Upper lobe of left lung (tissue), 6 donors: ENCODE measurements around the gene CCDC92. TPM values are rescaled to one million over a fixed set of nuclear protein-coding genes. Genes with fewer than 3 reads are reported as not detected.

Source experiments
- ATAC-seq, 2 donors: fragments of 200-7000 bp; cut with Tn5 transposase; one replicate each; pipeline ENCODE4 v1.9.1; 2022; ENCODE audit warnings: mild to moderate bottlenecking in 2 of 2, moderate library complexity in 2 of 2; ENCODE audit not compliant: low FRiP score in 2 of 2
- DNase-seq, 2 donors: peaks; one replicate each; pipeline ENCODE4 v3.0.0-alpha.2; 2019 to 2020
- H3K27ac ChIP-seq, 4 donors: fragments of 200-600 bp; sonication (generic); one replicate each; pipeline ENCODE4 v1.5.1; 2016 to 2019
- H3K27me3 ChIP-seq, 4 donors: fragments of 200-600 bp; sonication (generic); one replicate each; pipeline ENCODE4 v1.5.1; 2017 to 2019
- H3K36me3 ChIP-seq, 4 donors: fragments of 200-600 bp; sonication (generic); one replicate each; pipeline ENCODE4 v1.5.1; 2016 to 2019
- H3K4me1 ChIP-seq, 4 donors: fragments of 200-600 bp; sonication (generic); one replicate each; pipeline ENCODE4 v1.5.1; 2018 to 2019
- H3K4me3 ChIP-seq, 4 donors: fragments of 200-600 bp; sonication (generic); one replicate each; pipeline ENCODE4 v1.5.1; 2017 to 2019; ENCODE audit warnings: mild to moderate bottlenecking in 2 of 4, moderate library complexity in 1 of 4
- H3K9me3 ChIP-seq, 4 donors: fragments of 200-600 bp; sonication (generic); one replicate each; pipeline ENCODE4 v1.5.1; 2018 to 2019
- EP300 ChIP-seq, 4 donors: sonication (generic); formaldehyde crosslinking; IDR thresholded peaks; one replicate each; pipeline ENCODE4 v1.5.1; 2017; ENCODE audit warnings: antibody characterized with exemption in 4 of 4, control low read depth in 2 of 4
- POLR2A ChIP-seq, 4 donors: fragments of 450-650 bp; IDR thresholded peaks; one replicate each; pipeline ENCODE4 v1.5.1; 2016 to 2017; ENCODE audit warnings: antibody characterized with exemption in 4 of 4, mild to moderate bottlenecking in 2 of 4
- POLR2AphosphoS5 ChIP-seq, 2 donors: sonication (generic); formaldehyde crosslinking; IDR thresholded peaks; one replicate each; pipeline ENCODE4 v1.5.1; 2017; ENCODE audit warnings: antibody characterized with exemption in 2 of 2
- WGBS, 2 donors: methylation state at CpG; one replicate each; pipeline ENCODE4 v1.1.5; 2017 to 2018; 5-methylcytosine and 5-hydroxymethylcytosine counted together
- total RNA-seq, 6 donors: library from RNA; depleted of rRNA in 4 of 6; stranded (reverse); fragments of >200 nt in 4 of 6; gene quantifications; one replicate each; pipeline versions ENCODE4 v1.1.0 to v1.2.1, GENCODE V29; 2016 to 2021
- TF ChIP-seq, protein P1 (sequence below), 6 experiments: fragments of 450-650 bp in 4 of 6; fragments of 200-600 bp in 2 of 6; sonication (generic) in 2 of 6; IDR thresholded peaks; one replicate each; pipeline ENCODE4 v1.5.1; 2016 to 2019; ENCODE audit warnings: antibody characterized with exemption in 6 of 6
- donor health status: DM: no; HTN: no; CAD: no; lungs with moderate emphysema.
- donor health status: DM: no; HTN: yes; CAD: no; lungs with severe emphysema.

Gene CCDC92
- total RNA-seq, 6 donors from 2014 or later, result 33.8 to 48.9 (median 43.7) TPM

DNA sequence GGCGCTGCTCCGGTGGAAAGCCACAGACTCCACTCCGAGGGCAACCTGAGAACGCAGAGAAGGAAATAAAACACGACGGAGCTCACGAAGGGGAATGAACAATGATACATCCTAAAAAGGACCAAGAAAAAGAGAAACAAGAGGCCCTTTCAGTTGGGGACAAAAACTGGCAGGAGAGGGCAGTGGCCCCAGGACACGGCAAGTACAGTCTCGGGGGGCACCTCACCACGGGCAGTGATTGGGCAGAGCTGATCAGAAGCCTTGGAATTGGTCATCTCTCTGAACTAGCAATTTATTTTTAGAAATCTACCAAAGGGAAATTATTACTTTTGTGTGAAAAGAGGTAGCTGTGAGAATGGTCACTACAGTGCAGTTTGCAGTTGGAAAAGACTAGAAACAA is 27.9 kb downstream of the CCDC92 start:
- no peak overlapping the region for H3K4me3 ChIP-seq
- peaks cover 8 to 23% (median 12%) of the 10 kb centered on the region in 4 donors for H3K4me1 ChIP-seq
- H3K27me3 ChIP-seq, result no peaks in the 10 kb centered on the region
- H3K27ac ChIP-seq, result no peak overlapping the region
- 88 to 93% methylated on average over 10 of the region's 10 CpGs for WGBS, 2 donors
- peaks cover 0 to 48% (median 30%) of the 10 kb centered on the region in 4 donors for H3K36me3 ChIP-seq
- no peaks in the 10 kb centered on the region for H3K9me3 ChIP-seq
- ATAC-seq (no peak), DNase-seq (no peak)
- TF ChIP-seq, protein P1, sequence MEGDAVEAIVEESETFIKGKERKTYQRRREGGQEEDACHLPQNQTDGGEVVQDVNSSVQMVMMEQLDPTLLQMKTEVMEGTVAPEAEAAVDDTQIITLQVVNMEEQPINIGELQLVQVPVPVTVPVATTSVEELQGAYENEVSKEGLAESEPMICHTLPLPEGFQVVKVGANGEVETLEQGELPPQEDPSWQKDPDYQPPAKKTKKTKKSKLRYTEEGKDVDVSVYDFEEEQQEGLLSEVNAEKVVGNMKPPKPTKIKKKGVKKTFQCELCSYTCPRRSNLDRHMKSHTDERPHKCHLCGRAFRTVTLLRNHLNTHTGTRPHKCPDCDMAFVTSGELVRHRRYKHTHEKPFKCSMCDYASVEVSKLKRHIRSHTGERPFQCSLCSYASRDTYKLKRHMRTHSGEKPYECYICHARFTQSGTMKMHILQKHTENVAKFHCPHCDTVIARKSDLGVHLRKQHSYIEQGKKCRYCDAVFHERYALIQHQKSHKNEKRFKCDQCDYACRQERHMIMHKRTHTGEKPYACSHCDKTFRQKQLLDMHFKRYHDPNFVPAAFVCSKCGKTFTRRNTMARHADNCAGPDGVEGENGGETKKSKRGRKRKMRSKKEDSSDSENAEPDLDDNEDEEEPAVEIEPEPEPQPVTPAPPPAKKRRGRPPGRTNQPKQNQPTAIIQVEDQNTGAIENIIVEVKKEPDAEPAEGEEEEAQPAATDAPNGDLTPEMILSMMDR (IDR thresholded peaks at IDR 0.05), result no peak

DNA sequence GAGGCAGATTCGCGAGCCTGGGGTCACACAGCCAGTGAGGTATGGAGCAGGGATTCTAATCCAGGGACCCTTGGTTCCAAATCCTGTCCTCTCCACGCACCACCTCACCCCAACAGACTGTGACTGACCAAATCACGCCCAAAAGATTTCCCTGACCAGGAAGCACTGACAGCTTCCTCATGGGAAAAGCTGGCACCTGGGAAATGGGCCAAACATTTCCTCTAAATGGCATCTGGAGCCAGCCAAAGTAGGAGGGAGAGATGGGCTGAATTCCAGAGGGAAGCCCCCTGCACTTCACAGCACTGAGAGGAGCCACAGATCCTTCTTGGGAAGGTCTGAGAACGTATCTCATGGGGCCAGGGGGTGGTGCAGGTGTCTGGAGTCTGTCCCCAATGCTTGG is 28.8 kb downstream of the CCDC92 start:
- ATAC-seq, result no peak
- 71 to 79% methylated on average over 4 to 5 of the region's 5 CpGs for WGBS, 2 donors
- H3K36me3 ChIP-seq, result peaks cover 0 to 49% (median 33%) of the 10 kb centered on the region in 4 donors

DNA sequence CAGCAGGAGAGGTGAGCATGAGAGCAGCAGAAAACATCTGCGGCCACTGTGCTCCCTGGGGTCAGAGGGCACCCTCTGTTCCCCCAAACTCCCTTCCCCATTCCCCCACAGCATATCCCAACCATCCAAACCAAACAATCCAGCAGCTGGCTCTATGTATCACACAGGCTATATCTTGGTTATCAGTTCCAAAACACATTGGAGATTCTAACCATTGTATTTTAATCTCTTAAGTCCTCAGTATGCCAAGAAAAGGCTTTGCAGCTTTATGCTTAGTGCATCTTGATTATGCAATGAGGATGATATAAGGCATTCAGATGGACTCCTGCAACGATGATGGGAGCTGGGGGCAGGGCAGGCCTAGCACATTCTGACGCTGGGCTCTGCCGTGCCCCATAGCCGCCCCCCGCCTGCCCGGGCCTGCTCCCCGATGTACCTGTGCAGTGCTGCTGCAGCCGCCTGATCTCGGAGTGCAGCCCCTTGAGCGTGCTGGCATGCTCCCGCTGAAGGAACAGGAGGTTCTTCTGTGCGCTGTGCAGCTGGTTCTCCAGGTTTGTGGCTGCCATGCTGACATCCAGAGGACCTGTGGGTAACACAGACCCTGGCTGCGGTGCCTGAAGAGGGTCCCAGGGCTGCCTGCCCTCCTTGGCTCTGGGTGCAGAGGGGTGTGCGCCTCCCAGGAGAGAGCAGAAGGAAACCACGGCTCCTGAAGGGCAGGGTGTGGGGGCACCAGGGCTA is 29.6 kb downstream of the CCDC92 start:
- peak in 1 of 2 donors; percentile 65 for DNase-seq
- WGBS, 2 donors, result 68 to 95% methylated on average over 2 to 15 of the region's 16 CpGs

More for the DNA sequence above, 28.8 kb downstream of the CCDC92 start:
- Histone ChIP-seq H3K9me3 (no peaks in the 10 kb centered on the region), H3K27ac (no peak overlapping the region), H3K4me3 (no peak overlapping the region), H3K4me1 (peaks cover 8 to 25% (median 12%) of the 10 kb centered on the region in 4 donors), H3K27me3 (no peaks in the 10 kb centered on the region)
- no peak for DNase-seq
- no peak for TF ChIP-seq POLR2AphosphoS5 (IDR thresholded peaks at IDR 0.05)
- TF ChIP-seq, protein P1 (IDR thresholded peaks at IDR 0.05), result no peak
- no peak for TF ChIP-seq POLR2A (IDR thresholded peaks at IDR 0.05)
- no peak for TF ChIP-seq EP300 (IDR thresholded peaks at IDR 0.05)

DNA sequence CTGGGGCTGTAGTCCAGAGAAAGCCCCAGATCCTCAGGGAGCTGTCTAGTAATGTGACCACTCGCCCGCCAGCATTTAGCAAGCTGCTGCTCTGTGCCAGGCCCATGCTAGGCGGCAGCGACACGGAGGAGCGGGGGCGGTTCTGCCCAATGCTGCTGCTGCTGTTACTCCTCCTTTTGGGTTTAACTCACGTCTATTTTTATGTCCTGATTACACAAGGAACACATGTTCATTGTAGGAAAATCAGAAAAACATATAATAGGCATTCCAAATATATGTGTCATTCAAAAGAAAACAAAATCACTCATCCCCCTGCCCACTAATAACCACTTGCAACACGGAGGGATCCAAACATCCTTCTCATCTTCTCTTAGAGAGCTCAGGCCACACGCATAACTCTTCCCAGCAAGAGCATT is 30.4 kb downstream of the CCDC92 start:
- Histone ChIP-seq H3K27me3 (no peaks in the 10 kb centered on the region), H3K36me3 (peaks cover 0 to 52% (median 36%) of the 10 kb centered on the region in 4 donors), H3K4me1 (peaks cover 15 to 35% (median 26%) of the 10 kb centered on the region in 4 donors), H3K27ac (no peak overlapping the region), H3K9me3 (no peaks in the 10 kb centered on the region), H3K4me3 (no peak overlapping the region)
- TF ChIP-seq POLR2AphosphoS5 (IDR thresholded peaks at IDR 0.05), result no peak
- 87 to 97% methylated on average over 10 of the region's 10 CpGs for WGBS, 2 donors
- no peak for DNase-seq
- ATAC-seq, result no peak

More for the DNA sequence above, 29.6 kb downstream of the CCDC92 start:
- Histone ChIP-seq H3K27ac (no peak overlapping the region), H3K9me3 (no peaks in the 10 kb centered on the region), H3K4me1 (peaks cover 8 to 32% (median 18%) of the 10 kb centered on the region in 4 donors), H3K27me3 (no peaks in the 10 kb centered on the region), H3K36me3 (peaks cover 0 to 49% (median 33%) of the 10 kb centered on the region in 4 donors), H3K4me3 (no peak overlapping the region)
- TF ChIP-seq, protein P1 (IDR thresholded peaks at IDR 0.05), result no peak
- no peak for TF ChIP-seq POLR2AphosphoS5 (IDR thresholded peaks at IDR 0.05)
- TF ChIP-seq POLR2A (IDR thresholded peaks at IDR 0.05), result no peak
- TF ChIP-seq EP300 (IDR thresholded peaks at IDR 0.05), result no peak
- no peak for ATAC-seq

DNA sequence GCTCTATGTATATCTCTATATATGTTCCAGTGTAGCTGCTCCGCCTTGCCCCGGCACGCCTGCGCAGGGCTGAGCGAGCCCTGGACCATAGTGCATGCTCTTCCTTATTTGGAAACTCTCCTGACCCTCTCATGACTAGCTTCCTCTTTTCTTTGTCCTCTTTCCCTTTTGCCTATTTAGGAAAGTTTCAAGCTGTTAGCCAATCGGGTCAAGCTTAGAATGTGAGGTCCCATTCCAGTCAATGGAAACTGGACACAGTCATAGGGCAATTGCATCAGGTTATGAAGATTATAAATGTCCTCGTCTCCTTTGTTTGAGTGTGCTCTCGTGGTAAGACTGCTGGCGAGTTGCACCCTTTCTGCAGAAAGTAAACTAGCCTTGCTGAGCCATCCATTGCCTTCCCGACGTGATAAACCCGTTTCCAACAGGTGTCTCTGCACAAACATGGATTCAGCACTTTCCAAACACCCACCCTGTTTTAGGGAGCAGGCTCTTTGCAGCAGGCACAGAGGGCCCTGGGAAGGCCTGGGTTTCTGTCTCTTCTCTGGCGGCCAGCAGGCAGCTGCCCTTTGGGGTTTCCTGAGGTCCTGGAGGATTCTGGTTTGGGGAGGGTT is 30.9 kb downstream of the CCDC92 start:
- TF ChIP-seq EP300 (IDR thresholded peaks at IDR 0.05) (no peak), POLR2AphosphoS5 (IDR thresholded peaks at IDR 0.05) (no peak), POLR2A (IDR thresholded peaks at IDR 0.05) (no peak)
- TF ChIP-seq, protein P1 (IDR thresholded peaks at IDR 0.05), result no peak
- 85 to 87% methylated on average over 12 to 13 of the region's 13 CpGs for WGBS, 2 donors

More for the DNA sequence above, 30.9 kb downstream of the CCDC92 start:
- H3K27me3 ChIP-seq, result no peaks in the 10 kb centered on the region
- H3K4me1 ChIP-seq, result peaks cover 12 to 30% (median 21%) of the 10 kb centered on the region in 4 donors
- H3K9me3 ChIP-seq, result no peaks in the 10 kb centered on the region
- no peak overlapping the region for H3K27ac ChIP-seq
- ATAC-seq, result no peak
- no peak overlapping the region for H3K4me3 ChIP-seq
- H3K36me3 ChIP-seq, result peaks cover 0 to 57% (median 41%) of the 10 kb centered on the region in 4 donors
- peak in 1 of 2 donors; percentile 81 for DNase-seq
